SW480 (cell line): ENCODE data around the gene CISD3.

Source experiments
- DNase-seq: peaks from one replicate; pipeline ENCODE4 v3.0.0-alpha.2; 2016; ENCODE audit warnings: low spot score

The CISD3 gene

GRCh38 chr17:38779965-38780752 lies 50.0 kb downstream of the CISD3 start:
- DNase-seq, result no peak

GRCh38 chr17:38783227-38783626 lies 53.1 kb downstream of the CISD3 start:
- no peak for DNase-seq
